ENCODE results near the gene SETD3.

The SETD3 gene

DNA sequence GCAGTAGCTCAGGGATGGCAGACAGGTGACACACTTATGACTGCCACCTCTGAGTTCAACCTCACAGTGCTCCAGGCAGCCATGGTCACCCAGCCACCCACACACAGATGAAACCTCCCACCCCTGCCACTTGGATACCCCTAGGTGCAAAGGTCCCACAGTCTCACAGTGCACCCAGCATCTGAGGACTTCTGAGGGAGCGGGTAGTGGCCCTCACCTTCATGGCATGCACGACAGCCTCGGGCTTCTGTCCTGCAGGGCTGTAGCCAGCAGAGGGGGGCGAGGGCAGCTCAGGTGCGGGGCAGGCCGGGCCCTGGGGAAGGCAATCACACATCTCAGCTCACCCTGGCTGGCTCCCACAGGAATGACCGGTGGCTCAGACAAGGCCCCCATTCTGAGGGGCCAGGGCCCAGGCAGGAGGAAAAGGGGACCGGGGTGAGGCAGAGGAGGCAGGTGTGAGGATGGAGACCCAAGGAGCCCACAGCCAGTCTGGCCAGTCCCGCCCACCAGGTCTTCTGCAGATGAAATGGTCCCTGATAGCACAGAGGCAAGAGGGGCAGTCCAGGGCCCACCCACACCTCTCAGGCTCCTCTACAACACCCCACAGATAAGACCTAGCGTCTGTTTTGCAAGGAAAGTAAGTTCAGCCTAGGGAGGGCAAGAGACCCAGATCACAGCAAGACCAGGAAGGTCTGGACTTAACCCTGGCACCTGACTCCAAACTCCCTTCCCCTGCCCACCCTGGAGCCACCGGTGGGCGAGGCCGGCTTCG is 36.4 kb upstream of the SETD3 start:
- no peak for DNase-seq (ENCODE audit: low read depth in 1 of 2, low spot score in 1 of 2)

DNA sequence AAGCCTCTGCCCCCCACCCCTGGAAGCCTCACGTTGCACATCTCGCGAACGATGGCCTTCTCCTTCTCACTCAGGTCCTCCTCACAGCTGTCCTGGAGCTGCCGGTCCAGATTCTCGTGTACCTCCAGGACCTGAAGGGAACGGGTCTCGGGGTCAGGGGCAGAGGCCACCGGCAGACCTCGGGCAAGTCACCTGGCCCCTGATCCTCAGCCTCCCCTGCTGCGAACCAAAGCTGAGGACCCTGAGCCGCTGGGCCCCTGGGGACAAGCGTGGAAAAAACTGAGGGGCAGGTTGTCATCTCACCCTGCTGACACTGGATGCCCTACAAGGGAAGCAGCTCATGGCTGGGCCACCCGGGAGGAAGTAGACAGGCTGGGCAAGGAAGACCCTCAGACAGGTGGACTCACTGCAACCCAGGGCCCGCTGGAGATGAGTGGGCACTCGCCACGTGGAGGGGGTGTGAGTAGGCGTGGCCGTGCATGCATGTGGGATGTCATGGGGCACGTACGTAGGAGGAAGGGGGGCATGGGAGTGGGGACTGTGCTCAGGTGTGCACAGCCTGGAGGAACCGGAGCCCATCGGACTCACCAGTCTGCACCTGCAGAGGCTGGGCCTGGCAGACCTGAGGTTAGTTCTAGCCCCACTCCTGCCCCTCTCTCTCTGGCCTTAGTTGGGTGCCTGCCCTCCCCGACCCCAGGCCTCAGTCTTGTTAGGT is 35.7 kb upstream of the SETD3 start:
- no peak for DNase-seq (ENCODE audit: low read depth in 1 of 2, low spot score in 1 of 2)

DNA sequence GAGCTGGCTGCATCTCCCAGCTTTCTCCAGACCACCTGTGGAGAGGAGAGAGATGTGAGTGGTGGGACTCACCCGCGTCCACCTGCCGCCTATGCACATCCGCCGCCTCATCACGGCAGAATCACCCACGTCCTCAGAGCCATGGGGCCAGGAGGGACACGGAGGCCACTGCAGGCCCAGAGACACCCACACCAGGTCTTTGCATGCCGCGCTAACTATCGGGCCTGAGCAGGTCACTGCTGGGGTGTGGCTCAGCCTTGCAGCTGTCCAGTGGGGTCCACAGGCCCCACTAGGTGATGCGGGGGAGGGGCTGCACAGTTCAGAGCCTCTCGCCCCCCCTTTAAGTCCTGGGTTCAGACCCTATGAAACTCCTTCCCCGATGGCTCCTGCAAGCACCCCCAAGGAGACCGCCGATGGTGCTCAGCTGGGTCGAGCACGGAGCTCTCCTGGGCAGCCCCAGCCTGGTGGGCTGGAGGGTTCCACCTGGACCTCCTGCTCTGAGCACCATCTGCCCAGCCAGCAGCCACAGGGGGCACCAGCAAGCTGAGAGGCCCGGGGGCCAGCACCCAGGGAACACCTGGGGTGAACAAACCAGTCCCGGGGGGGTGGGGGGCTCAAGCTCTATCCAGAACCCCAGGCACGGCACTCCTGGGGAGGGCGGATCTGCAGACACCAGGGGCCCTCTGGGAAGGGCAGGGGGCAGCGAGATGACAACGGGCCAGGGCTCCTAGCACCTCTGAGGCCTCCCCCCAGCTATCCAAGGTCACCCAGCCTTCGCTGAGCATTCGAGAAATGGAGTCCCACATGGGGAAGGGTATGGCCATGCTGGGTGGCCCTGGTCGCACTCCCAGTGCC is 34.9 kb upstream of the SETD3 start:
- DNase-seq (ENCODE audit: low read depth in 1 of 2, low spot score in 1 of 2) = no peak

DNA sequence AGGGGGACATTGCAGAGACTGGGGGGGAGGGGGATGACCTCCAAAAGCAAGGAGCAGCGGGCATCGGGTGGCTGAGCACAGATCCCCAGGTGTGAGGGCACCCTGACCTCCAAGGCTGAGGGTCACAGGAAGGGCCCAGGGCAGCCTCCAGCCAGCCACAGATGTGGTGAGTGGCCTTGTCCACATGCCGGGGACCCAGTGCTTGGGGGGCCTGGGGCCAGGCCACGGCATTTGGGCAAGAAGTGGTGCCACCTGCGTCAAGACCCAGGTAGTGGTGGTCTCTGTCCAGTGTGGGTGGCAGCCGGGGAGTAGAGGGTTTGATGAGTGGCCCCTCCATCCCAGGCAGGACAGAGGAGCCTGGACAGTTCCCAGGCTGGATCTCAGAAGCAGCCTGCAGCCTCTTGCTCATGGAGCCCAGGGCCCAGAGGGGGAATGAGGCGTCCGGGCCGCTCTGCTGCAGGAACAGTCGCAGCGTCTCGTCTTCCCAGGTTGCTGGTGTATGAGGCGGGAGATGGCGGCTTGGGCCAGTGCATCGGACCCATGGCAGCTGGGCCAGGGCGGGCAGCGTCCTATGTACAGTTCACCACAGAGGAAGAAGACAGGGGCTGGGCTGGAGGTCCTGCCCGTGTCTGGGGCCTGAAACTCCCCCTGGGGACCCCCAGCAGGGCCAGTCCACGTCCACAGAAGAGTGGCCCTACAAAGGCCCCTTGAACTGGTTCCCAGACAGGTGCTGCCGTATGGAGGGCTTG is 34.1 kb upstream of the SETD3 start:
- no peak for DNase-seq (ENCODE audit: low read depth in 1 of 2, low spot score in 1 of 2)

DNA sequence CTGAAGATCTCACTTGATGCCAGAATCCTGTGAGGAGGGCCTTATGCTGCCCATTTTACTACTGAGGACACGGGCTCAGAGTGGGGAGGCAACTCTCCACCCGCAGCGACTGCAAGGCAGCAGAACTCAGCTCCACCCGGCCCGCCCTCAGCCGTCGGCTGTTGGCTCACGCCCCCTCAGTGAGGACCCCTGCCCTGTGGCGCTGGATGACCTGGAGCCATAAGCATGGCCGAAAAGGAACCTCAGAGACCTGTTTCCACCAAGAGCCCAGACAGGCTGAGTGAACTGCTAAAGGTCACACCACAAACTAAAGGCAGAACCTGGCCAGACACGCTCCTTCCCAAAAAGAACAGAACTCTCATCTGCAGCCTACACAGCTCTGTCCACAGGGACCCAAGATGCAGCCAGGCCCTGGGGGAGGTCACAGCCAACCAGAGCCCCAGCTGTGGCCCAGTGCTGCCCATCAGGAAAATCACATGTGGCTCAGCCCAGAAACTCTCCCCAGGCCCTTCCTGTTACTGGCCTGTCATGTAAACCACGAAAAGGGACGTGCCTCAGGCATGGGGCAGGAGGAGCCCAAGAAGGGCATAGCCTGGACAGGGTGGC is 33.4 kb upstream of the SETD3 start:
- DNase-seq (ENCODE audit: low read depth in 1 of 2, low spot score in 1 of 2) = no peak

DNA sequence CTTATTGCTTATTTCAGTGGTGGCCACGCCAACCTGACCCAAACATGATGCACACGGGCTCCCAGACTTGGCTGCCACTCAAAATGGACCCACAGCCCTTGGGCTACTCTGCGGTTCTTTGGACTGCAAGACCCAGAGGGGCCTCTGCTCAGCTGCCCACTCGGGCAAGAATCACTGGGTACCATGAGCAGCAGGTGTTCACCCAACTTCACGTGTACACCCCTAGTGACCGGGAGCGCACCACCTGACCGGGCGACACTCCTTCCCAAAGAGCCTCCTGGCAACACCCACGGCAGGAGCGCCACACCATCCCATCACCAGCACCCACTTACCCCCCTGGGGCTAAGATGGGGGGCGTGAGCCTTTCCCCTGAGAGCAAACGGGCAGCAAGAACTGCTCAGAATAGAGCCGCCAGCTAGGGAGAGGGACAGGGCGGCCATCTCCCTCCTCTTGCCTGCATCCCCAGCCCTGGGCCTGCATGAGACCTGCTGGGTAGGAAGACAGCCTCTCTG is 32.6 kb upstream of the SETD3 start:
- no peak for DNase-seq (ENCODE audit: low read depth in 1 of 2, low spot score in 1 of 2)

DNA sequence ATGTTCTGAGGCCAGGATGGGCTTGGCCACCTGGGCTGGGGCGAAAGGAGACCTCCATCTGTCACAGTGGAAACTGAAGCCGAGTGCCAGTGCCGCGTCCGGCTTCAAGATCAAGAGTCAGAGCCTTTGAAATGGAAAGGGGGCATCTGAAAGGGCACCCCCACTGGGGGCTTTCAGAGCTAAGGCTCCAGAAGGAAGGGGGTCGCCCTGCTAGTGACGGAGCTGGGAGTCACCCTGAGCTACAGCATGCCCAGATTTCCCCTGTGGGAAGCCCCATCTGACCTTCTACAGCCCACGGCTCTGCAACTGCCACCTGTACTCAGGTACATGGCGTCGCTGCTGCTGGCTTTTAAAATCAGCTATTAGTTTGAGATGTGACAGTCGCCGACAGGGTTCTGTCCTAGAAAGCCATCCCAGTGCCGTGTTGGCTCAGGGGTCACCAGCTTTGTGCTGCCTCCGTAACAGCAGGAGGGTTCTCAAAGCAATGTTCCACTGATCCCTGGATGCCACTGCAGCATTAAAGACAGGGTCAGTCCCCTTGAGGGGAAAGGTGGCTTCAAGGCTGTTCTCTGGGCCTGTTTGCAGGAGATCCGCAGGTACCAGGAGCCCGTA is 32.0 kb upstream of the SETD3 start:
- DNase-seq (ENCODE audit: low read depth in 1 of 2, low spot score in 1 of 2) = no peak

DNA sequence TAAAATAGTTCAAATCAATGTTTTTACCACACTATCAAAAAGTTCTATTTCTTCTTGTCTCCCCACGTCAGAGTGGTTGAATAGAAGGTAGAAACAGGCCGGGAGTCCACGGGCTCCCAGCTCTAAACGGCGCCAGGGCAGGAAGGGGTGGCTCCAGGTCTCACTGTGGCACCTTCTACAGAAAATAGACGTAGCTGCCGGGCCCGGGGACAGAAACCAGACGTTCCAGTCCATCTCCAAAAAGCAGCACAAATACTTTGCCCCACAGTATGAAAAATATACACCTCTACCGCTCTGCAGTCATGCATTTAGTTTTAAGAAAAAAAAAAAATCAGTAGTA is 31.4 kb upstream of the SETD3 start:
- DNase-seq (ENCODE audit: low read depth in 1 of 2, low spot score in 1 of 2) = no peak

DNA sequence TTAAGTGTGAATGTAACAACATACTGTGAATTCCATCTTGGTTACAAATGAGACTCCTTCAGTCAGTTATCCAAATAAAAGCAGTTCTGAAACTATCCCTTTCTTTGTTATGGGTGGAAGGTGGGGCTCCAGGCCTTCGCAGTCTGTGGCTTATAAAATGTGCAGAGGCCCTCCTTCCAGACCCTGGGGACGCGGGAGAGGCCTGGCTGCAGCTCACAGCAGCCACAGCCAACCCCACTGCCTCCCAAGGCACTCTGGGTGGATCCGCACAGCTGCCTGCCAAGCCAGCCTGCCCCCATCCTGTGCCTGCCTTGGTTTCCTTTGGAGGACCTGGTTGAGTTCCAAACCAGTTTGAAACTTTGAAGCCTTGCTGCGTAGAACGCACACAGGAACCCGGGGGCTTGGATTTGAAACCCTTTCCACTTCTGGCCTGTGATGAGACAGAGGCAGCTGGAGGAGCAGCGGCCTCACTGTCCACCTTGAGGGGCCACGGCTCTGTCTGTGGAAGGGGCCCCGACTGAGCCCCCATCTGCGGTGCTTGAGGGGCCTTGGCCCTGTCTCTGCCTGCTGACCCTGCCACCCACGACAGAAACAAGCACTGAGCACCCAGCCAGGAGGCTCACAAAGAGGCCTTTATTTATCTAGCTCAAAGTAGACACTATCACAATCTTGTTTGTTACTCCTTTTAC is 30.9 kb upstream of the SETD3 start:
- no peak for DNase-seq (ENCODE audit: low read depth in 1 of 2, low spot score in 1 of 2)

DNA sequence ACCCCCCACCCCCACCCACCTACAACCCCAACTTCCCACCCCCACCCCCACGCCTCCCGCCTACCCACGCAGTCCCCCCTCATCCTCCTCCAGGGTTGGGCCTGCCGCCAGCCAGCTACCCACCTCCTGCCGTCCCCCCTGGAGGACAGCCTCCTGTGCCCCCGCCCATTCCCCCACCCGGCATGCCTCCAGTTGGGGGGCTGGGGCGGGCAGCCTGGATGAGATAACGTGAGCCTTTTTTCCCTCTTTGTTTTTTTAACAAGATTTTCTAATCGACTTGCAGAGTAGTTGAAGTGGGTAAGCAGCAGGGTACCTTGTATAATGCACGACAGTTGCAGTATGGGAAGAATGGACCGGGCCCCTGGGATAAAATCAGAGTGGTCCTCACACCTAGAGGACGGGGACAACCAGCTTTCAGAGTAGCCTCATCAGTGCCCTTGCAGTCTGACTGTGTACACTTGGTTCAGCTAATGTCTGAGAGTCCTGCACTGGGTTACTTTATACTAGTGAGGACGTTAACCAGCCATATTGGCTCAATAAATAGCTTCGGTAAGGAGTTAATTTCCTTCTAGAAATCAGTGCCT is 30.0 kb upstream of the SETD3 start:
- no peak for DNase-seq (ENCODE audit: low read depth in 1 of 2, low spot score in 1 of 2)

DNA sequence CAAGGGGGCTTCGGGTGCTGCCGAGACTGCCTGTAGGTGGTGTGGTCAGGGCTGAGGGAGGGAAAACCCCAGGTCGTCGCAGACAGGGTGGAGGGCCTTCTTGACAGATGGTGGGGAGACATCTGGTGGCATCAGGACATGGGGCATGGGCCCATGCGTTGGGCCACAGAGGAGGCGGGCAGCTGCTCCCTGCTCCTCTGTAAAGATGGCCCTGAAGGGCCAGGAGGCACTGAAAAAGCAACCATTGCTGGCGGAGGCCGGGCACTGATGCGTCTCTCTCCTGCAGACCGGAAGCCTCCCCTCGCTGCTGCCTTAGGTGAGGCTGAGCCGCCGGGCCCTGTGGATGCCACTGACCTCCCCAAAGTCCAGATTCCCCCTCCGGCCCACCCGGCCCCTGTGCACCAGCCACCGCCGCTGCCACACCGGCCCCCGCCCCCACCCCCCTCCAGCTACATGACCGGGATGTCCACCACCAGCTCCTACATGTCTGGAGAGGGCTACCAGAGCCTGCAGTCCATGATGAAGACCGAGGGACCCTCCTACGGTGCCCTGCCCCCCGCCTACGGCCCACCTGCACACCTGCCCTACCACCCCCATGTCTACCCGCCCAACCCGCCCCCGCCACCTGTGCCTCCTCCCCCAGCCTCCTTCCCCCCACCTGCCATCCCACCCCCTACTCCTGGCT is 29.4 kb upstream of the SETD3 start:
- no peak for DNase-seq (ENCODE audit: low read depth in 1 of 2, low spot score in 1 of 2)

DNA sequence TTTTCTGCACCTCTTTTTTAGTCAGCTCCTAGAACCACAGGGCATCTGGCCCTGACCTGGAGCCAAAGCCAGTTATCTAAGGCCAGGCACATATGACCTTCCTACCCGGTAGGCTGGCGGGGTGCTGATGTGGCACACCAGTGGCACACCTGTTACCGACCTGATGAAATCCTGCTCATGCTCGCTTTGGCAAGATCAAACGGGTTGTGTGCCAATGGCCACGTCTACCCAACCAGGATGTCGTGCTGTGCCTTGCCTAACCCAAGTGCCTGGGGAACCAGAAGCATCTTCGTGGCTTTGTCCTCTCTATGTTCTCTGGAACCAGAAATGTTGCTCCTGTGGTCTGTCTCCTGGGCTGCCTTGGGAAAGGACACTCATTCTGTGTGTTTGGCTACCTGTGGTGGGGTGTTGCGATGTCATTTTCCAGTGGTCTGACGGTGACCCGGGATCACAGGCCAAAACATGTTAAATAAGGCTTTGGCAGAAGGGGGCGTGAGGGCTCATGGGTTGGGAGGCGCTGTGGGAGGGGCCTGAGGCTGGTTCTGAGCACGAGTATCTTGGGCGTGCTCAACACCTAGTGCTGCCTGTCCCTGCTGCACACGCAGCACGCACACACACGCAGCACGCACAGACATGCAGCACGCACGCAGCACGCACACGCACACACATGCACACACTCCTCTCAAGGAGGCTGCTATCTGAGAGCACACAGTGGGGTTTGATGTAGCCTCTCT is 28.4 kb upstream of the SETD3 start:
- no peak for DNase-seq (ENCODE audit: low read depth in 1 of 2, low spot score in 1 of 2)

DNA sequence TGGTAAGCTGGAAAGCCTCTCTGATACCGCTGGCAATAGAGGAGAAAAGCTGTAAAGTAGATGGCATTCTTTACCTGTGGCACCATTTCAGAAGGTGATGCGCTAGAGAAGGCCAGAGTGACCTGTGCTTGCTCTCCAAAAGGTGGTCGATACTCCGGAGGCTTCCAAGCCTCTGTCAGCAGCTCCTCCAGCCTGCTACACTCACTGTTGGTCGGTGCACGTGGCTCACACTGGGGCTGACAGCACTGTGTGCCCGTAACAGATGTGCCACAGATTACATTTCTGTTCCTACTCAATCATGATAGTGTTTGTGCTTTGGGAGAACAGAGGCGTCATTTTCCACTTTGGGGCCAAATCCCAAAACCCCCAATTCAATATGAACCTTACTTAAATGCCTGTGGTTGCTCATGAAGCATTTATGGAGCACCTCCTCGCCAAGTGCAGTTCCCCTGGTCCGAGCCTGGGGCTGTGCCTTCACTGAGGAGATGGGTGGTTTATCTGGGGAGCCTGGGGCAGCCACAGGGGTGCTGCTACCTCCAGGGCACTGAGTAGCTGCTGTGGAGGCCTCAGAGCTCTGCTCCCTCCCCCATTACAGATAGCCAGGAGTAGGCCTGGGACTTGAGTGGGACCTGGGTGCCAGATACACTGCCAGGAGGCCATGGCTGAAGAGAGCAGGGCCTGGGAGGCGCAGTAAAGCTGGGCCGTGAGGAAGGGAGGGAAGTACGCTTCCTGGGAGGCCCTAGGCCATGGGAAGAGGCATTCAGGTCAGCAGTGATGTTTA is 27.4 kb upstream of the SETD3 start:
- DNase-seq (ENCODE audit: low read depth in 1 of 2, low spot score in 1 of 2) = no peak

DNA sequence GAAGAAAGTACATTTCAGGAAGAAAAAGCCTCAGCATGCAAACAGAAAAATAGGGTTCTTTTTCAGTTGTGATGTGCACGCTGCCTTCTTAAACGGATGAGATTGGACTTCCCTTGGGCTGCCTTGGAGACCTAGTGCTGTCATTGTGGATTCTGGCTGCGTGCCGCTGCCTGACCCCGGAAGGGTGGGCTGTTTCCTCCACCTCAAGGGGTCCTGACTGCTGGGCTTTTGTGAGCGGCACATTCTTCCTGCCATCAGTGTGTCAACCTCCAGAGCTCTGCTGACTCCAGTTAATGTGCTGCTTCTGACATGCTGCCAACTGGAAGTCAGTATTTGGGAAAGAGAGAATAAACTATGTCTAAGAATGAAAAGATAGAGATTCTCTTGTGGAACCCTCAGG is 25.6 kb upstream of the SETD3 start:
- no peak for DNase-seq (ENCODE audit: low read depth in 1 of 2, low spot score in 1 of 2)

DNA sequence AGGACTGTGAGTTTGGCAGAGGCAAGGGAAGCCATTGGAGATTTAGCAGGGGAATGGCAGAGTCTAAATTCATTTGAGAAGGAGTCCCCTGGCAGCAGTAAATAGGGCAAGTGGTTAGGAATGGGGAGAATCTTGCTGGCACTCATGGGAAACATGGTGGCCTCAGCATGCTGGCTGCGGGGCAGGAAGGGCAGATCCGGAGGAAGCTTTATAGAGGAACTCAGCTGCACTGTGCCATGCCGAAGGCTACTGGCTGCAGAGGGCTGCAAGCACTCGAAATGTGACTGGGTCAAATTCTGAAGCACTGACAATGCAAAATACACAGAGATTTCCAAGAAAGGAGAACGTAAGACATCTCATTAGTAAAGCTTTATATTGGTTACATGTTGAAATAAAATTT is 24.4 kb upstream of the SETD3 start:
- no peak for DNase-seq (ENCODE audit: low read depth in 1 of 2, low spot score in 1 of 2)

DNA sequence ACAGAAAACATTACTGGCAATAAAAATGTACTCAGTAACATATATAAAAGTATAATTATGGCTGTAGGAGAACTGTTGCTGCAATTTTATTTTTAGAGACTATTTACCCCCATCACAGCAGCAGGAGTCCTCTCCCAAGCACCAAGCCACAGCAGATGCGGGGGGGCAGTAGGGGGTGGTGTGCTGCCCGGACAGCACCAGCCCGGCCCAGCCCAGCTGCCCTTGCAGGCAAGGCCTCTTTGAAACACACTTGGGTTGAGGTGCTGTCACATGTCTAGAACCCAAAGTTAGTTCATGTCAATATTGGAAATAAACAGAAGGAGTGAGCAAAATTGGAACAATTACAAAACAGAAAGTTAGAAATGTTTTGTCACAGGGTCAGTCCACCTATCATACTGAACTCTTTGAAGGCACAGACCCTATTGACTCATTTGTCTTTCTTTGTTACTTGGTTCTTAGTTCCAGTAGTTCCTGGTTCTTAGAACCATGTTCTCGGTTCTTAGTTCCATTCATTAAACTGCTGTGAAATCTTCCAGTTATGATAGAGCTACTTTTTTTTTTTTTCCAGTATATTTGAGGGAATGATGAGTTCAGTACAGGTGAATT is 23.3 kb upstream of the SETD3 start:
- DNase-seq (ENCODE audit: low read depth in 1 of 2, low spot score in 1 of 2) = no peak

DNA sequence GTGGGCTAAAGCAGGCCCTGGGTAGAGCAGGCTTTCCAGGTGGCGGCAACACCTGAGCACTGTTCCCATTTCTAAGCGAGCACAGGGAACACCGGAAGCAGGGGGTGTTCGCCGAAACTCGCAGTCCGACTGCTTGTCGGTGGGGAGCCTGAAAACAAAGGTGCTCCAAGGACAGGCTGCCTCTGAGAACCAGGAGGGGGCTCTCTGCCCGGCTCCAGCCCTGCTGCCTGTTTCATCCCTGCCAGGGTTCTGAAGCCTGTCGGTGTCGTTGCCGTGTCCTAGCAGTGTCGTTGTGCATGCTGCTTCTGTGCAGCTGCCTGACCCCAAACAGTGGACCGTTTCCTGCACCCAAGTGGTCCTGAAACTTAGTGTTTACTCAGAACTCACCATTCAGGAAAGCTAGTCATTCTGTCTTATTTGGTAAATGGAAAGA is 22.3 kb upstream of the SETD3 start:
- no peak for DNase-seq (ENCODE audit: low read depth in 1 of 2, low spot score in 1 of 2)
